SU-DHL-6 (cell line): ENCODE data around the gene SELENBP1.

Experiments
- H2AFZ ChIP-seq: fragments of 200-600 bp; sonication (generic); 2 replicates; pipeline ENCODE4 v1.6.1; 2014; ENCODE audit warnings: low read depth, mild to moderate bottlenecking, moderate library complexity, mixed read lengths, antibody characterized with exemption, low read length; ENCODE audit not compliant: severe bottlenecking
- H3F3A ChIP-seq: fragments of 200-600 bp; shearing (Covaris generic); 2 replicates; pipeline ENCODE4 v1.6.0; 2016; ENCODE audit warnings: antibody characterized with exemption, mild to moderate bottlenecking; ENCODE audit not compliant: insufficient read depth
- H3K27ac ChIP-seq: fragments of 200-600 bp; sonication (generic); 2 replicates; pipeline ENCODE4 v1.5.1; 2016; ENCODE audit warnings: low read depth, mild to moderate bottlenecking, low read length, moderate library complexity, mixed read lengths
- H3K27me3 ChIP-seq: fragments of 200-600 bp; sonication (generic), shearing (Covaris generic); 2 replicates; pipeline ENCODE4 v1.6.0; 2014; ENCODE audit warnings: mild to moderate bottlenecking, low read length
- H3K36me3 ChIP-seq: fragments of 200-600 bp; sonication (generic); 2 replicates; pipeline ENCODE4 v1.6.1; 2014; ENCODE audit warnings: mild to moderate bottlenecking, low read length, mixed read lengths
- H3K4me2 ChIP-seq: fragments of 300-600, 200-600 bp; shearing (Covaris generic), sonication (generic); 2 replicates; pipeline ENCODE4 v1.6.0; 2014; ENCODE audit warnings: low read length, low read depth, mild to moderate bottlenecking; ENCODE audit not compliant: poor library complexity, severe bottlenecking
- H3K4me3 ChIP-seq: fragments of 200-600 bp; sonication (generic); 2 replicates; pipeline ENCODE4 v1.5.1; 2014; ENCODE audit warnings: antibody characterized with exemption, low read length, mild to moderate bottlenecking, mixed read lengths; ENCODE audit not compliant: insufficient read depth, poor library complexity, severe bottlenecking
- H3K79me2 ChIP-seq: fragments of 200-600 bp; sonication (generic); 2 replicates; pipeline ENCODE4 v1.6.1; 2014; ENCODE audit warnings: mild to moderate bottlenecking, low read length, moderate library complexity; ENCODE audit not compliant: insufficient read depth
- H3K9ac ChIP-seq: fragments of 200-600 bp; sonication (generic); 2 replicates; pipeline ENCODE4 v1.7.0; 2014; ENCODE audit warnings: mild to moderate bottlenecking, low read length
- H3K9me2 ChIP-seq: fragments of 200-600 bp; sonication (generic); replicated peaks from 2 replicates; pipeline ENCODE4 v1.6.1; 2014; ENCODE audit warnings: low read length; ENCODE audit not compliant: insufficient read depth
- H3K9me3 ChIP-seq: fragments of 200-600 bp; sonication (generic); 2 replicates; pipeline ENCODE4 v1.6.1; 2014; ENCODE audit warnings: low read length, mixed read lengths; ENCODE audit not compliant: insufficient read depth
- H4K20me1 ChIP-seq: fragments of 200-600 bp; sonication (generic); 2 replicates; pipeline ENCODE4 v1.6.1; 2014; ENCODE audit warnings: low read depth, mild to moderate bottlenecking, antibody characterized with exemption, low read length, moderate library complexity, mixed read lengths
- EZH2phosphoT487 ChIP-seq: fragments of 200-600 bp; sonication (generic), shearing (Covaris generic); conservative IDR thresholded peaks from 2 replicates; pipeline ENCODE4 v1.6.1; 2018; ENCODE audit warnings: mild to moderate bottlenecking, antibody characterized with exemption, low read length, moderate library complexity, mixed read lengths
- TF ChIP-seq, protein P1 (sequence below): fragments of 200-600 bp; sonication (generic); IDR thresholded peaks from one replicate; pipeline ENCODE4 v1.5.1; 2017; ENCODE audit warnings: antibody characterized with exemption, mild to moderate bottlenecking, low read length, moderate library complexity; ENCODE audit not compliant: insufficient read depth, poor library complexity, severe bottlenecking

The SELENBP1 gene

GRCh38 chr1:151377150-151377884, 4.8 kb upstream of the SELENBP1 start:
- no peak overlapping the region for H3K27ac ChIP-seq
- no peaks in the 10 kb centered on the region for H3K9me2 ChIP-seq
- H3K4me2 ChIP-seq: no peak overlapping the region
- H3K27me3 ChIP-seq: no peaks in the 10 kb centered on the region
- no peaks in the 10 kb centered on the region for H3K9me3 ChIP-seq
- no peaks in the 10 kb centered on the region for H3K36me3 ChIP-seq
- no peaks in the 10 kb centered on the region for H3F3A ChIP-seq
- H3K4me3 ChIP-seq: no peak overlapping the region
- H2AFZ ChIP-seq: no peak overlapping the region
- H4K20me1 ChIP-seq: no peaks in the 10 kb centered on the region
- H3K79me2 ChIP-seq: no peaks in the 10 kb centered on the region
- H3K9ac ChIP-seq: no peak overlapping the region
- TF ChIP-seq, protein P1, sequence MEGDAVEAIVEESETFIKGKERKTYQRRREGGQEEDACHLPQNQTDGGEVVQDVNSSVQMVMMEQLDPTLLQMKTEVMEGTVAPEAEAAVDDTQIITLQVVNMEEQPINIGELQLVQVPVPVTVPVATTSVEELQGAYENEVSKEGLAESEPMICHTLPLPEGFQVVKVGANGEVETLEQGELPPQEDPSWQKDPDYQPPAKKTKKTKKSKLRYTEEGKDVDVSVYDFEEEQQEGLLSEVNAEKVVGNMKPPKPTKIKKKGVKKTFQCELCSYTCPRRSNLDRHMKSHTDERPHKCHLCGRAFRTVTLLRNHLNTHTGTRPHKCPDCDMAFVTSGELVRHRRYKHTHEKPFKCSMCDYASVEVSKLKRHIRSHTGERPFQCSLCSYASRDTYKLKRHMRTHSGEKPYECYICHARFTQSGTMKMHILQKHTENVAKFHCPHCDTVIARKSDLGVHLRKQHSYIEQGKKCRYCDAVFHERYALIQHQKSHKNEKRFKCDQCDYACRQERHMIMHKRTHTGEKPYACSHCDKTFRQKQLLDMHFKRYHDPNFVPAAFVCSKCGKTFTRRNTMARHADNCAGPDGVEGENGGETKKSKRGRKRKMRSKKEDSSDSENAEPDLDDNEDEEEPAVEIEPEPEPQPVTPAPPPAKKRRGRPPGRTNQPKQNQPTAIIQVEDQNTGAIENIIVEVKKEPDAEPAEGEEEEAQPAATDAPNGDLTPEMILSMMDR: no peak
- no peak for TF ChIP-seq EZH2phosphoT487

GRCh38 chr1:151373196-151373595, 691 bp upstream of the SELENBP1 start:
- H3K4me3 ChIP-seq: no peak overlapping the region
- H3K4me2 ChIP-seq: no peak overlapping the region
- H3K27me3 ChIP-seq: no peaks in the 10 kb centered on the region

DNA sequence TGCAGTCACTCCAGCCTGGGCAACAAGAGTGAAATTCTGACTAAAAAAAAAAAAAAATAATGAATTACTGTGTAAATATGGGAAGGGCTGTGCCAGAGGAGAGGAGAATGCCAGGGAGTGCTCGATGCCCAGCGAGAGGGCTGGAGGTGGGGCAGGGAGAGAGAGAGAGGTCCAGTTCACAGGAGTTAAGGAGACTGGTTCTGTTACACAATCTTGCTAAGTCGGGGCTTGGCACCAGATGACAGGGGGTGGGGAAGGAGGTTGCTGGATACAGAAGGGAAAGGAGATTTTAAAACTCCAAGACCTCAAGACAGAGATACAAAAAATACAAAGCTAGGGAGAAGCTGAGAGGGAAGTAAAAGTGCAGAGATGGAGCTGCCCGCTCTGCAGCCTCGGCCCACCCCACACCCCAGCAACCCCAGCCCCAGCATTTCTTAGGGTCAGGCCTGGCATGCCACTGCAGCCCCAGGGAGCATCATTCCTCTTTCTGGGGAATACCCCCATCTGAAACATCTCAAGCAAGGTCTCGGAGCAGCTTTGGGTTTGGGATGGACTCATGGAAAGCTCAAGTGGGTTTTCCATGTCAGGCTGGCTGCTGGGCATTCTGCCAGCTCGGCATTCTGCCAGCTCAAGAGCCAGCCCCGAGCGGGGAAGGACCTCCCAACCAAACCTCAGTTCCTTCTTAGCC, 991 bp downstream of the SELENBP1 start:
- H3K27me3 ChIP-seq: no peaks in the 10 kb centered on the region
- no peak overlapping the region for H3K27ac ChIP-seq
- H3K4me2 ChIP-seq: no peak overlapping the region
- H3K9ac ChIP-seq: no peak overlapping the region
- no peaks in the 10 kb centered on the region for H4K20me1 ChIP-seq
- H3F3A ChIP-seq: no peaks in the 10 kb centered on the region
- no peaks in the 10 kb centered on the region for H3K9me3 ChIP-seq
- H3K9me2 ChIP-seq: no peaks in the 10 kb centered on the region
- no peaks in the 10 kb centered on the region for H3K36me3 ChIP-seq
- no peaks in the 10 kb centered on the region for H3K79me2 ChIP-seq
- H2AFZ ChIP-seq: no peak overlapping the region
- no peak overlapping the region for H3K4me3 ChIP-seq
- TF ChIP-seq, protein P1: no peak
- no peak for TF ChIP-seq EZH2phosphoT487

More at GRCh38 chr1:151373196-151373595, 691 bp upstream of the SELENBP1 start:
- H3K9me3 ChIP-seq: no peaks in the 10 kb centered on the region
- H3K36me3 ChIP-seq: no peaks in the 10 kb centered on the region
- TF ChIP-seq, protein P1: no peak
- no peak for TF ChIP-seq EZH2phosphoT487
- H3K79me2 ChIP-seq: no peaks in the 10 kb centered on the region
- H3K9me2 ChIP-seq: no peaks in the 10 kb centered on the region
- no peaks in the 10 kb centered on the region for H3F3A ChIP-seq
- H4K20me1 ChIP-seq: no peaks in the 10 kb centered on the region
- no peak overlapping the region for H3K27ac ChIP-seq
- H2AFZ ChIP-seq: no peak overlapping the region
- no peak overlapping the region for H3K9ac ChIP-seq
